HEK293T (cell line): ENCODE measurements around the gene DEFB124.

ENCODE experiments used
- CTCF ChIA-PET: fragments of 350-600 bp; formaldehyde crosslinking; extraction: SDS; loops from one replicate; lab custom pipeline; 2021; ENCODE audit warnings: antibody characterized with exemption, inconsistent platforms; lab: Yijun Ruan, JAX
- POLR2A ChIA-PET: fragments of 350-600 bp; formaldehyde crosslinking; extraction: SDS; loops from one replicate; lab custom pipeline; 2020; ENCODE audit warnings: antibody characterized with exemption, inconsistent platforms; lab: Yijun Ruan, JAX
- DNase-seq: peaks from one replicate; pipeline ENCODE4 v3.0.0; 2012; ENCODE audit warnings: mixed read lengths; ENCODE audit errors: extremely low spot score
- ARNT ChIP-seq: fragments of 450-650 bp; IDR thresholded peaks from 2 replicates; pipeline ENCODE4 v1.6.1; 2017; ENCODE audit warnings: mild to moderate bottlenecking
- BHLHE40 ChIP-seq: fragments of 450-650 bp; IDR thresholded peaks from 2 replicates; pipeline ENCODE4 v1.6.1; 2016; ENCODE audit warnings: mild to moderate bottlenecking, moderate library complexity, borderline replicate concordance
- CTBP1 ChIP-seq: fragments of 450-650 bp; IDR thresholded peaks from 2 replicates; pipeline ENCODE4 v1.6.1; 2016; ENCODE audit warnings: borderline replicate concordance
- ELF4 ChIP-seq: fragments of 450-650 bp; IDR thresholded peaks from 2 replicates; pipeline ENCODE4 v1.6.1; 2017; ENCODE audit warnings: antibody characterized with exemption
- FOXA1 ChIP-seq: fragments of 450-650 bp; IDR thresholded peaks from 2 replicates; pipeline ENCODE4 v1.6.1; 2016; ENCODE audit warnings: mild to moderate bottlenecking
- FOXK2 ChIP-seq: fragments of 450-650 bp; IDR thresholded peaks from 2 replicates; pipeline ENCODE4 v1.6.1; 2016; ENCODE audit warnings: mild to moderate bottlenecking
- FOXM1 ChIP-seq: fragments of 450-650 bp; IDR thresholded peaks from 2 replicates; pipeline ENCODE4 v1.6.1; 2017; ENCODE audit warnings: mild to moderate bottlenecking, borderline replicate concordance
- HDGF ChIP-seq: fragments of 450-650 bp; IDR thresholded peaks from 2 replicates; pipeline ENCODE4 v1.6.1; 2017; ENCODE audit warnings: antibody characterized with exemption, borderline replicate concordance
- L3MBTL2 ChIP-seq: fragments of 450-650 bp; conservative IDR thresholded peaks from 2 replicates; pipeline ENCODE4 v1.6.1; 2016; ENCODE audit warnings: mild to moderate bottlenecking
- LEF1 ChIP-seq: fragments of 450-650 bp; IDR thresholded peaks from 2 replicates; pipeline ENCODE4 v1.6.1; 2017; ENCODE audit warnings: mild to moderate bottlenecking, borderline replicate concordance
- NFRKB ChIP-seq: fragments of 450-650 bp; IDR thresholded peaks from 2 replicates; pipeline ENCODE4 v1.6.1; 2016; ENCODE audit warnings: mild to moderate bottlenecking, moderate library complexity
- SP1 ChIP-seq: fragments of 450-650 bp; IDR thresholded peaks from 2 replicates; pipeline ENCODE4 v1.6.1; 2017
- SUZ12 ChIP-seq: fragments of 450-650 bp; IDR thresholded peaks from 2 replicates; pipeline ENCODE4 v1.6.1; 2016; ENCODE audit warnings: mild to moderate bottlenecking
- TARDBP ChIP-seq: fragments of 450-650 bp; IDR thresholded peaks from 2 replicates; pipeline ENCODE4 v1.6.1; 2016
- ZNF384 ChIP-seq: fragments of 450-650 bp; IDR thresholded peaks from 2 replicates; pipeline ENCODE4 v1.6.1; 2016
- TF ChIP-seq, protein P1 (sequence below): fragments of 450-650 bp; IDR thresholded peaks from 2 replicates; pipeline ENCODE4 v1.6.1; 2016

Gene DEFB124

DNA sequence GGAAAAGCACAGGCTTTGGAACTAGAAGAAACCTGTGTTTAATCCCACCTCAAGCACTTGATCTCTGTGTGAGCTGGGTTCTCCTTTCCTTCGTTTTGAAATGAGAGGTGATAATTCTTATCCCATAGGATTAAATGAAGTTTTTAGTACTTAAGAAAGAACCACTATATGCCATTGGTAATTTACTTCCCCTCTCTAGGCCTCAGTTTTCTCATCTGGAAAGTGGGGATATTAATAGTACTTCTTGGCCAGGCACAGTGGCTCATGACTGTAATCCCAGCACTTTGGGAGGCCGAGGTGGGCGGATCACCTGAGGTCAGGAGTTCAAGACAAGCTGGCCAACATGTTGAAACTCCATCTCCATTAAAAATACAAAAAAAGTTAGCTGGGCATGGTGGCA is 14.2 kb upstream of the DEFB124 start:
- POLR2A ChIA-PET, result no interaction called here
- no peak for DNase-seq
- TF ChIP-seq BHLHE40 (no peak), HDGF (no peak), FOXA1 (no peak), LEF1 (no peak), ELF4 (no peak), FOXM1 (no peak), ARNT (no peak), SUZ12 (no peak), L3MBTL2 (no peak), CTBP1 (no peak), FOXK2 (no peak), TARDBP (no peak), NFRKB (no peak), SP1 (no peak), ZNF384 (no peak)
- TF ChIP-seq, protein P1, sequence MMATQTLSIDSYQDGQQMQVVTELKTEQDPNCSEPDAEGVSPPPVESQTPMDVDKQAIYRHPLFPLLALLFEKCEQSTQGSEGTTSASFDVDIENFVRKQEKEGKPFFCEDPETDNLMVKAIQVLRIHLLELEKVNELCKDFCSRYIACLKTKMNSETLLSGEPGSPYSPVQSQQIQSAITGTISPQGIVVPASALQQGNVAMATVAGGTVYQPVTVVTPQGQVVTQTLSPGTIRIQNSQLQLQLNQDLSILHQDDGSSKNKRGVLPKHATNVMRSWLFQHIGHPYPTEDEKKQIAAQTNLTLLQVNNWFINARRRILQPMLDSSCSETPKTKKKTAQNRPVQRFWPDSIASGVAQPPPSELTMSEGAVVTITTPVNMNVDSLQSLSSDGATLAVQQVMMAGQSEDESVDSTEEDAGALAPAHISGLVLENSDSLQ, result no peak
- CTCF ChIA-PET, result interaction anchor here (2.9 kb wide), 1 partner anchor 14 kb away, joined by 15 read pairs; no protein-coding TSS in a partner anchor

DNA sequence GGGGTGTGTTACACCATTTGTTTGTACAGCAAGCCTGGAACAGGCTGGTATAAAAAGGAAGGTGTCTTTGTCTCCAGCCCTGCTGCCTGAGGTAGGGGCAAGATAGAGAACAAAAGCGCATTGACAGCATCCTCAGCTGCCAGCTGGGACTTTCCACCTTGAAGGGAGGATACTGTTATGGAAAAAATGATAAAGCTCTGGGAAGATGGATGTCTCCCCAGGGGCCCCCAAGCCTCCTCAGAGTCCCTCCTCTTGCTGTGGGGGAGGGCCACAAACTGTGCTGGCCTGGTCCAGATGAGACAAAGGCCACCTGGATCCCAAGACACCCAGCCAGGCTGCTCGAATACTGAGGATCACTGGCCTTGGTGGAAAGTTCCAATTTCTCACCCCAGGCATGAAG is 13.2 kb upstream of the DEFB124 start:
- no peak for DNase-seq
- TF ChIP-seq, protein P1, result no peak
- TF ChIP-seq FOXM1, result no peak
- no peak for TF ChIP-seq LEF1
- no peak for TF ChIP-seq SUZ12
- ChIA-PET CTCF (interaction anchor here (0.9 kb wide), 1 partner anchor 28 kb away, joined by 4 read pairs; no protein-coding TSS in a partner anchor), POLR2A (no interaction called here)

DNA sequence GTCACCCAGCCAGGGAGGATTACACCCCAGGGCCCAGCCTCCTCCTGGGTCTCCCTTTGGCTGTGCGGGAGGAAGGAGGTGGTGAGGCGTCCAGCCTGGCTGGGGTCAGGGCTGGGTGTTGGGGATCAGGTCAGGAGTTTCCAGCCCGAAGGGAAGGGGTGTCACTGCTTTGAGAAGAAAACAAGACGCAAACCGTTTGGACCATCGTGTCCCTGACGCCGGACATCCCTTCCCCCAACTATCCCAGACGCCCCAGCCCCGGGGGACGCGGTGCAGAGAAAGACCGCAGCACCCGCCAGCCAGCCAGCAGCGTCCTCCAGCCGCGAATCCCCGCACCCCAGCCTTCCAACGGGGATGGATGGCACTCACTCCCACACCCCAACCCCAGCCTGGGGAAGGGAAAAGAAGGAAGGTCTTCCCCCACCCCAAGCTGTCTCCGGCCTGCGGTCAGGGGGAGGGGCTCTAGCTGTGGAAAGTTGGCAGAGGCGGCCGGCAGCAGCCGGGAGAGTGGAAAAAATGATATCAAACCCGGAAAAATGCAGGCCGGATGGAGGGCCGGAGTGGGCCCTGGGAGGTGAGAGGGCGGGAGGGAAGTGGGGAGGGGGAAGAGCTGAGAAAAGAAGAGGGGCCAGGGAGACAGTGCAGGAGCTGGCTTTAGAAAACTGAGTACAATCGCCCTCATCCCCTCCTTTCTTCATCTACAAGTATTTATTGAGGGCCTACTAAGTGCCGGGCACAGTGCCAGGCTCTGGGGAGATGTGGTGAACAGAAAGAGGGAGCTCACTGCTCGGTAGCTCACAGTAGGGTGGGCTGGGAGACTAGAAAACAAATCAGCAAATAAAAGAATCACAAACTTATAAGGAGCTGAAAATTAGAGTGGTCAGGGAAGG is 10.8 kb upstream of the DEFB124 start:
- TF ChIP-seq FOXA1 (no peak), NFRKB (no peak), ARNT (no peak), ELF4 (no peak), TARDBP (no peak), FOXK2 (no peak), BHLHE40 (no peak)
- TF ChIP-seq, protein P1, result no peak
- POLR2A ChIA-PET, result no interaction called here
- CTCF ChIA-PET, result interaction anchor here (2.1 kb wide), 1 partner anchor 17 kb away, joined by 6 read pairs; no protein-coding TSS in a partner anchor
- DNase-seq, result no peak

DNA sequence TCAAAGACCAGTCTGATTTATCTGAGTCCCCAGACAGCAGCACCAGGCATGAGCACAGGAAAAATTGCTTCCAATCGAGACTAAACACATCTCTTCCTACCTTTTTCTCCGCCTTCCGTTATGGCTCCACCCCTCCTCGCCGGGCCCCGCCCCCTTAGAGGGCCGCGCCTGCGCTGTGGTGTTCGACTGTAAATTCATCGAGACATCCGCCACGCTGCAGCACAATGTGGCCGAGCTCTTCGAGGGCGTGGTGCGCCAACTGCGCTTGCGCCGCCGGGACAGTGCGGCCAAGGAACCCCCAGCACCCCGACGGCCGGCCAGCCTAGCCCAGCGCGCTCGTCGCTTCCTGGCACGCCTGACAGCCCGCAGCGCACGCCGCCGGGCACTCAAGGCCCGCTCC is 9.1 kb upstream of the DEFB124 start:
- CTCF ChIA-PET, result interaction anchor here (0.8 kb wide), 1 partner anchor 19 kb away, joined by 3 read pairs; no protein-coding TSS in a partner anchor
- no peak for DNase-seq
- POLR2A ChIA-PET, result no interaction called here
- TF ChIP-seq FOXM1 (no peak), ARNT (no peak), LEF1 (no peak), FOXA1 (no peak), SP1 (no peak), FOXK2 (no peak), ELF4 (no peak), L3MBTL2 (no peak)

DNA sequence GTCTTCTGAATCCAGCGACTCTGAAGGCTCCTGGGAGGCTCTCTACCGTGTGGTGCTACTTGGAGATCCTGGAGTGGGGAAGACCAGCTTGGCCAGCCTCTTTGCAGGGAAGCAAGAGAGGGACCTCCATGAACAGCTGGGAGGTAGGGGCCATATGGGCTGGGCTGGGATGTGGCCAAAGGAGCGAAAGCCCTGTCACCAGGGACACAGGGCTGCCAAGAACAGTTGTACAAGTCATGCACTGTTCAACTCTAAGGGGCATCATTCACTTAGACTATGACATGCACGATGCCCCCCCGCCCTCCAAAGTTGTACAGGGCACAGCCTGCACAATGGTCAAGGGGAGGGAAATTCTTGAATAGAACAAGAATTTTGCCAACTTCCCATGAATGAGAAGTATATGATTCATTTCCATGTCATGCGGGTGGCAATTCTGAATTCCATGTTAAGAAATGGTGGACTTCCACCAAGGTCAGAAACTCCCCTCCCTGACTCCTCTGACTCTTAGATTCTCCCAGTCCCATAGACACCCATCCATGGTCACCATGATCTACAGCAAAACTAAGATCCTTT is 1.8 kb upstream of the DEFB124 start:
- ChIA-PET CTCF (no interaction called here), POLR2A (interaction anchor here (0.9 kb wide), 1 partner anchor 96 kb away, joined by 3 read pairs; no protein-coding TSS in a partner anchor)
- TF ChIP-seq L3MBTL2 (no peak), SP1 (no peak), BHLHE40 (no peak), SUZ12 (no peak), ARNT (no peak), ELF4 (no peak), ZNF384 (no peak), FOXK2 (no peak), CTBP1 (no peak), HDGF (no peak), FOXM1 (no peak), FOXA1 (no peak), NFRKB (no peak), TARDBP (no peak), LEF1 (no peak)
- TF ChIP-seq, protein P1, result no peak
- DNase-seq, result no peak

DNA sequence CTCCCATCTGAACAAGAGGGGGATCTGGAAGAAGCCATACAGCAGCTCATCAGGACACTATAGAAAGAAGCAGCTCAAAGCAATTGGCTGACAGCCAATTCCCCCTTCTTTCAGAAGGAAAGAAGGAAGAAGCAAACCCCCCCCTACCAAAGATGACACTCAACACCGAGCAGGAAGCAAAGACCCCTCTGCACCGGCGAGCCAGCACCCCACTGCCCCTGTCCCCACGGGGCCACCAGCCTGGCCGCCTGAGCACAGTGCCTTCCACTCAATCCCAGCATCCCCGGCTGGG is 1.3 kb upstream of the DEFB124 start:
- DNase-seq, result no peak
- POLR2A ChIA-PET, result interaction anchor here (0.9 kb wide), 1 partner anchor 96 kb away, joined by 3 read pairs; no protein-coding TSS in a partner anchor
- CTCF ChIA-PET, result no interaction called here
- TF ChIP-seq HDGF (no peak), NFRKB (no peak)
